ENCODE results near the gene MRPL1. TPM values are rescaled to one million over a fixed set of nuclear protein-coding genes. Genes with fewer than 3 reads are reported as not detected.

Gene MRPL1
- total RNA-seq, 1 donor from 2014 or later: 45.1 TPM

DNA sequence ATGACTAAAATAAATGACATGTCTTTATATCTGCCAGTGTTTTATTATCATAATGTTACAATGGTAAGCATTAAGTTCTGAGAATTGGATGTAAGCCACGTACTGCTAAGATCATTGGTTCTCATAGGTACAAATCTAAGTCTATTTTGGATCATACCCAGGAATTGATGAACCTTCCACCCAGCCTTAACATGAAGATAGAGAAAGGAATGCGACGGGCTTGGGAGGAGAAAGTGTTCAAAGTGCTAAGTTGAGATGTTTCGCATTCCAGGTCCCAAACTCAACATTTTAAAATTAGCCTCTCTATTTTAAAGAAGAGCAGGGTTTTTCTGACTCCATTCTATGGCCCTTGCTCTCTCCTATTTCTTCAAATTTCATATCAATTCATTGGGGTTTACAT lies 139.6 kb downstream of the MRPL1 start:
- no peaks in the 10 kb centered on the region for H3K4me1 Mint-ChIP-seq
- DNase-seq (ENCODE audit: low read depth, low spot score): no peak
- no peaks in the 10 kb centered on the region for H3K27me3 Mint-ChIP-seq (ENCODE audit: low read depth)
- H3K36me3 Mint-ChIP-seq (ENCODE audit: low read depth): peaks cover 4% of the 10 kb centered on the region
- no peak overlapping the region for H3K4me3 Mint-ChIP-seq
- no peak overlapping the region for H3K27ac Mint-ChIP-seq (ENCODE audit: unreplicated experiment)
- peaks cover 8% of the 10 kb centered on the region for H3K9me3 Mint-ChIP-seq
- TF ChIP-seq, protein P1, sequence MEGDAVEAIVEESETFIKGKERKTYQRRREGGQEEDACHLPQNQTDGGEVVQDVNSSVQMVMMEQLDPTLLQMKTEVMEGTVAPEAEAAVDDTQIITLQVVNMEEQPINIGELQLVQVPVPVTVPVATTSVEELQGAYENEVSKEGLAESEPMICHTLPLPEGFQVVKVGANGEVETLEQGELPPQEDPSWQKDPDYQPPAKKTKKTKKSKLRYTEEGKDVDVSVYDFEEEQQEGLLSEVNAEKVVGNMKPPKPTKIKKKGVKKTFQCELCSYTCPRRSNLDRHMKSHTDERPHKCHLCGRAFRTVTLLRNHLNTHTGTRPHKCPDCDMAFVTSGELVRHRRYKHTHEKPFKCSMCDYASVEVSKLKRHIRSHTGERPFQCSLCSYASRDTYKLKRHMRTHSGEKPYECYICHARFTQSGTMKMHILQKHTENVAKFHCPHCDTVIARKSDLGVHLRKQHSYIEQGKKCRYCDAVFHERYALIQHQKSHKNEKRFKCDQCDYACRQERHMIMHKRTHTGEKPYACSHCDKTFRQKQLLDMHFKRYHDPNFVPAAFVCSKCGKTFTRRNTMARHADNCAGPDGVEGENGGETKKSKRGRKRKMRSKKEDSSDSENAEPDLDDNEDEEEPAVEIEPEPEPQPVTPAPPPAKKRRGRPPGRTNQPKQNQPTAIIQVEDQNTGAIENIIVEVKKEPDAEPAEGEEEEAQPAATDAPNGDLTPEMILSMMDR (conservative IDR thresholded peaks at IDR 0.05): no peak

Other genes starting within 250 kb of the MRPL1 start
- gene CNOT6L, start 43.5 kb upstream of the MRPL1 start, total RNA-seq: 30.2 and 31.3 TPM in 2 replicates
- 8.4 and 9.3 TPM in 2 replicates for gene FRAS1, start 194.5 kb downstream of the MRPL1 start, total RNA-seq